Stimulated activated CD8-positive, alpha-beta memory T cell treated with anti-CD3 and anti-CD28 coated beads, Interleukin-7, amount 100 ng/mL, for 48 hours (primary cell): ENCODE measurements around the gene VPS35L.

Source experiments
- DNase-seq, 2 donors: peaks; one replicate each; pipeline ENCODE4 v3.0.0-alpha.2; 2020; ENCODE audit warnings: low read depth in 1 of 2; ENCODE audit errors: extremely low read depth in 1 of 2

The VPS35L gene

DNA sequence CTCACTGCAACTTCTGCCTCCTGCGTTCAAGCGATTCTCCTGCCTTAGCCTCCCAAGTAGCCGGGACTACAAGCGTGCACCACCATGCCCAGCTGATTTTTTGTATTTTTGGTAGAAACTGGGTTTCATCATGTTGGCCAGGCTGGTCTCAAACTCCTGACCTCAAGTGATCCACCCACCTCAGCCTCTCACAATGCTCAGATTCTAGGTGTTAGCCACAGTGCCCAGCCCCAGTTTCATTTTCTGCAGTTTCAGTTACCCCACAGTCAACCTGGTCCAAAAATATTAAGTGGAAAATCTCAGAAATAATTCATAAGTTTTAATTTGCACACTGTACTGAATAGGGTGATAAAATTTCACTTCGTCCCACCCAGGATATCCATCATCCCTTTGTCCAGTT lies 133.8 kb downstream of the VPS35L start:
- no peak for DNase-seq

DNA sequence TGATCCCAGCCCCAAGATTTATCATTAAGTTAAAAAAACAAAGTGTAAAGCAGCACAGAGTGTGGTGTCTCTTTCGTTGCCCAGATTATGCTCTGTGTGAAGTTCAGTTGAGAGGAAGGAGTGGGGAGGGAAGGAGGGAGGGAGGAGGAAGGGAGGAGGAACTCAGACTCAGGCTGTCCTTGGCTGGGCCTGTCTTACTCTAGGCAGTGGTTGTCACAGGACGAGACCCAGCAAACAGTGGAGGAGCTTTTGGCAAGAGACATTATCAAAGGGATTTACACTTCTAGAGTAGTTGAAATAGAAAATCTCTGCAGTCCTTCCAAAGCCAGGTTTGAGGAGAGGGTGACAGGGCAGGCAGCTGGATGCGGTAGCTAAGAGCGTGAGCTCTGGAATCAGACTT lies 134.7 kb downstream of the VPS35L start:
- DNase-seq, result no peak

DNA sequence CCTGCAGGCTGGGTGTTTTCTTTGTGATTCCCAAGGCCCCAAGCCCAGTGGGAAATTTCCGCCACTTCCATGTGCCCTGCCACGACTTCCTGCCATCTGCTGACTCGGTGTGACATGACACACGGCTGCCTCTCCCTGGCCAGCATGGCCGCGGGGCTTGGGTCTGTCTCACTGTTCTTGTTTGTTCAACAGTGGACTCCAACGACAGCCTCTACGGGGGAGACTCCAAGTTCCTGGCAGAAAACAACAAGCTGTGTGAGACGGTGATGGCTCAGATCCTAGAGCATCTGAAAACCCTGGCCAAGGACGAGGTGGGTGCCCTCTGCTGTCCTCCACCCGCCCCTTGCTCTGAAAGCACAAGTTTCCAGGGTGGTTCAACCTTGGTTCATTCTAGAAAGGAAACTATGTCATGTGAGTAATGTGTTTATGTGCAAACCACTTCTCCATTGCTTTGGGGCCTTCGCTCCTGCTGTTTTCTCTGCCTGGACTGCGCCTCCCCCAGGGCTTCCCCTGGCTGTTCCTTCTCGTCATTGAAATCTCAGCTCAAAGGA lies 135.7 kb downstream of the VPS35L start:
- DNase-seq, result no peak

DNA sequence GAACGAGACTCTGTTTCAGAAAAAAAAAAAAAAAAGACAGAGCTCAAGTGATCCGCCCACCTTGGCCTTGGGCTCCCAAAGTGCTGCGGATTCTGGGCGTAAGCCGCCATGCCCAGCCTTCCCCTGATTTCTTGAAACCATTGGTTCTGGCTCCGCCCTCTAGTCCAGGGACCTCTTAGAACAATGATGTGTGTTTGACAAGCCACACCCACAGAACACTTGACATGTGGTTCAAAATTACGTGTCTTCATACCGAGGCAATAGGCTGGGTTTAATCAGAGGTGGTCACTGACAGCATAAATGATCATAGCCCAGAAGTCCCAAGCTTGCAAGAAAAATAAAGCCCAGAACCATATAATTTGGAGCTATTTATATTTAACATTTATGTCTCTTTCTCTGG lies 139.5 kb downstream of the VPS35L start:
- no peak for DNase-seq

DNA sequence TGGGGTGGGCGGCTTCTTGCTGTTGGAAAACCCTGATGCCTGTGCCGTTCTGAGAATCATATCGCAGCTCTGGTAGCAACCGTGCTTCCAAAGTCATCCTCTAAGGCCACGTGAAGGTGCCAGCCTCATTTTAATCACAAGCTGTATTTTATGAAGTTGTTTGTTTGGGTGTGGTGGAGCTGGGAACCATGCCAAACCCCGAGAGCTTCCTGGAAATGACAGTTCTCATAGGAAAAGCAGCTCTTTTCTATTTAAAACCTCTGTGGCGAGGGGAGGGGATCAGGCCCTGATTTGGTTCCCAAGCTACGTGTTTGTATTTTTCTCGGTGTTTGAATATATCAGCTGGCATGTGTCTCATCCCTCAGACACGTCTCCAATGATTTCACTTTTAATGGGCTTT lies 140.8 kb downstream of the VPS35L start:
- DNase-seq, result no peak

DNA sequence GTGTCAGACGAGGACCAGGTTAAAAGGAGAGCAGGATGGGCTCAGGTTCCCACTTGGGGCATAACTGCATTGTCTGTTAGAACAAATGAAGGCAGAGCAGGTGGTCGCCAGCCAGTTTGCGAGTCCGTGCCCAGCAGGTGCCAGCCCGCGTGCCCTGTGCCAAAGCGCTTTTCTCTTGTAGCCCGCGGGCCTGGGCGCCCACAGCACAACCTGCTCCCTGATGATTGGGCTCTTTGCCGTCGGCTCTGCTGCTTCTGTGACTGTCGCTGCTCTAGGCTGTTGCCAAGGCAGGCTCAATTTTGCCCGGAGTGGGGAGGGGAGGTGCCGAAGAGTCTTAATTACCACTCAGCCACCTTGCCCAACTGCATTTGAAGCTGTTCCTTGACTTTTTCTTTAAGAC lies 141.5 kb downstream of the VPS35L start:
- no peak for DNase-seq

DNA sequence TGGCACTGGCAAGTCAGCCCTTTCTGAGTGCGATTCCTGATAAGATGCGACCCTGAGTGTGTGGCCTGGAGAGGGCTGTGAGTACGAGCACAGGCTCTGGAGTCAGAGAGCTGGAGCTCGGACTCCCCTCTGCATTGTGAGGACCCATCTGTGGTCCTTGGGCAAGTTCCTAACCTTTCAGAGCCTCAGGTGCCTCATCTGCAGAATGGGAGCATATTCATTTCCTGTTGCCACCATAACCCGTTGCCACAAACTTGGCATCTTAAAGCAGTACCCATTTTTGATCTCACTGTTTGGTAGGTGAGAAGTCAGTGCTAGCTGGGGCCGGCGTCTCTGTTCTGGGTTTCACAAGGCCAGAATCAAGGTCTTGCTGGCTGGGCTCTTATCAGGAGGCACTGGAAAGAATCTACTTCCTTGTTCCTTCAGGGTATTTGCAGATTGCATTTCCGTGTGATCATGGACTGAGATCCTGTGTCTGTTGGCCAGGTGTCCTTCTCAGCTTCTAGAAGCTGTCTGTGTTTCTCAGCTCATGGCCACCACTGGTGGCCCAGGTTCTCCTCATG lies 142.3 kb downstream of the VPS35L start:
- DNase-seq, result no peak

DNA sequence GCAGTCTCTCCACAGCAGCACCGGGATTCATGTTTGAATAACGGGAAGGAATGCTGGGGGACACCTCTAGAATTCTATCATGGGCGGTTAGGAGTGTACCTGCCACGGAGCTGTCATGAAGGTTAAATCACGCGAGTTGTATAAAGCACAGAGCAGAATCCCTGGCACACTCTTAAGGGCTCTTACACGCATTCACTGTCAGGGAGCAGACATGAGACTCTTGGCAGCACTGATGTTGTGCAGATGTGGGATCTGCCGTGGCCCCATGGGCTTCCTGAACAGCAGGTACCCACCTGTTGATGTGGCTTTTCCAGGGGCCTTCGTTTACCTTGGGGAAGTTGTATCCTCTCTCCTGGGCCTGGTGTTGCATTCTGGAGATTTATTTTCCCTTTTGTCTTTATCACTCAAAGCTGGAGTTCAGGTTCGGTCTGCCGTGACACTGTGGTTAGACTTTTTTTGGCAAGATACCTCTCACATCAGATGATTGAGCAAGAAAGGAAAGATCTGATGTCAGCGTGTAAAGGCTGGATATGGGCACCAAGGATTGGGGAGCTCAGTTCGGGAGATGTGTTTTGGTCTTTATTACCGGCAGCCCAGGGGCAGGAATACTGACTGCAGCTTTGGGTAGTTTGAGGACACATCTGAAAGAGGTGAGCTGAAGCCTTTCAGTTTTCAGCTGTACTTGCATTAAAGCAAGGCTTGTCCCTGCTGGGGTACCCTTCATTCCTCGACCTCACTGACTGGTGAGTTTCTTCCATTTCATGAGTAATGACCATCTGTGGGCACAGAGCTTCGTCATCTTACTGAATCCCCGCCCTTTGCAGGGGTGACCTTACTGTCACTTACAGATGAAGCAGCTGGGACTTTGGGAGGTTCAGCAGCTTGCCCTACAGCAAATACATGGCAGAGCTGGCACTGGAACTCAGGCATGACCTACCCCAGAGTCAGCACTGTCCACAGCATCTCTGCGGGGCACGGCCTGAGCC lies 143.3 kb downstream of the VPS35L start:
- DNase-seq, result no peak

DNA sequence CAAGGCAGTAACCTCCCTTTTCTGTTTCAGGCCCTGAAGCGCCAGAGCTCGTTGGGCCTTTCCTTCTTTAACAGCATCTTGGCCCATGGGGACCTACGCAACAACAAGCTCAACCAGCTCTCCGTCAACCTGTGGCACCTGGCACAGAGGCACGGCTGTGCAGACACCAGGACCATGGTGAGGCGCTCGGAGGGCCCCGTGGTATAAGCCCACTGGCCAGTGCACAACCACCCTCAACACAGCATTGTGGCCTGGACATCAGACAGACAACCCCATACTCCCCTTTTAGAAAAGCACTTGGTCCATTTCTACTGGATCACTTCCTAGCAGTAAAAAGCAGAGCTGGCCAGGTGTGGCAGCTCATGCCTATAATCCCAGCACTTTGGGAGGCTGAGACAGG lies 144.0 kb downstream of the VPS35L start:
- DNase-seq, result no peak

DNA sequence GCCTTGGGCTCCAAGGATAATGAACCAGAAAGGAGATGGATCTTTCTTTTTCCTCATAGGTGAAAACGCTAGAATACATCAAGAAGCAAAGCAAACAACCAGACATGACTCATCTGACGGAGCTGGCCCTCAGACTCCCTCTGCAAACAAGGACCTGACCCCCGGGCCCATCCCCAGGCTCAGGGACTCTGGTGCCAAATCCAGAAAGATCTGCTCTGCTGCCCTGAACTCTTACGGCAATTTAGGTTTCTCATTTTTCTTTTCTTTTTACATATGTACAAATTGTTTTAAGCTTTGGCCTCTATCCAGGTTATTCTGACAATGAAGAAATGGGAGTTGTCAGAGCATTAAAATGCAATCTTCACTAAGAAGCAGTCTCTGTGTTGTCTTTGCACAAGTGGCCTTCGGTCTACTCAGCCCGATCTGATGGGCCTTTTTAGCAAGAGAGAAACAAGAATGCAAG lies 144.8 kb downstream of the VPS35L start:
- no peak for DNase-seq

DNA sequence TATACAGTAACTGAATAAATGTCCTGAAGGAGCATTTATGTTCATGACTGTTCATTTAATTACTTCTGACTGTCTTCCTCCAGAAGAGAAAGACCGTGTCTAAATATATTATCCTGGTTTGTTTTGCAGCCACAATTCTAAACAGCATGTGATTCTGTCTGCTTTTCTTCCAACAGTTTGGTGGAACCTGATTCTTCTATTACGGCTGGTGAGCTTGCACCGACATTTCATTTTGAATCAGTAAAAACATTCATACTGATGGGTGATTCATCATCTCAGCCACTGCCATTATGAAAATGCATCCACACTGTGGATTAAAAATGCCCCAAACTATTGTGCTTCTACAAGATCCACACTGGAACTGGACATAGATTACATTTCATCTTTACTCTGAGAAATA lies 145.6 kb downstream of the VPS35L start:
- DNase-seq, result no peak

DNA sequence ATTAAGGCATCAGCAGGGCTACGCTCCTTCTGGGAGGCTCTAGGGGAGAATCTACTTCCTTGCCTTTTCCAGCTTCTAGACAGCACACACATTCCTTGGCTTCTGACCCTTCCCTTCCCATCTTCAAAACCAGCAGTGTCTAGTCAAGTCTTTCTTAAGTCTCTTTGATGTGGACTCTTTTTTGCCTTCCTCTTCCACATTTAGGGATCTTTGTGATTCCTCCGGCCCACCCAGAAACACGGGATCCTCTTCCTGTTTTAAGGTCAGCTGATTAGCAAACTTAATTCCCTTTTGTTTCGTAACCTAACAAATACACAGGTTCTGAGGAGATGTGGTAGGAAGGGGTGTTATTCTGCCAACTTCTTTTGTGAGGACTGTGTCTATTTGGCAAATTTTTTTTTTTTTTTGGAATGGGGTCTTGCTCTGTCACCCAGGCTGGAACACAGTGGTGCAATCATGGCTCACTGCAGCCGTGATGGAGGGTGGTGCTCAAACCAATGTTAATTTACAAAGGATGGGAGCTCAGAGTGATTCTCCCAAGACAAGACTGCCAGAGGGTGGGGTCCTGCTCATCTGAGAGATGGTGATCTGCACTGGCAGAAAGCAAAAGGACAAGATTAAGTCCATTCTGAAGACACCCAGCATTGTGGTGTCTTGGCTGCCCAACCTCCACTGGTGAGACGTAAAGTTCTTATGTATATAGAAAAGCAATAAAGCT lies 147.8 kb downstream of the VPS35L start:
- DNase-seq, result no peak

DNA sequence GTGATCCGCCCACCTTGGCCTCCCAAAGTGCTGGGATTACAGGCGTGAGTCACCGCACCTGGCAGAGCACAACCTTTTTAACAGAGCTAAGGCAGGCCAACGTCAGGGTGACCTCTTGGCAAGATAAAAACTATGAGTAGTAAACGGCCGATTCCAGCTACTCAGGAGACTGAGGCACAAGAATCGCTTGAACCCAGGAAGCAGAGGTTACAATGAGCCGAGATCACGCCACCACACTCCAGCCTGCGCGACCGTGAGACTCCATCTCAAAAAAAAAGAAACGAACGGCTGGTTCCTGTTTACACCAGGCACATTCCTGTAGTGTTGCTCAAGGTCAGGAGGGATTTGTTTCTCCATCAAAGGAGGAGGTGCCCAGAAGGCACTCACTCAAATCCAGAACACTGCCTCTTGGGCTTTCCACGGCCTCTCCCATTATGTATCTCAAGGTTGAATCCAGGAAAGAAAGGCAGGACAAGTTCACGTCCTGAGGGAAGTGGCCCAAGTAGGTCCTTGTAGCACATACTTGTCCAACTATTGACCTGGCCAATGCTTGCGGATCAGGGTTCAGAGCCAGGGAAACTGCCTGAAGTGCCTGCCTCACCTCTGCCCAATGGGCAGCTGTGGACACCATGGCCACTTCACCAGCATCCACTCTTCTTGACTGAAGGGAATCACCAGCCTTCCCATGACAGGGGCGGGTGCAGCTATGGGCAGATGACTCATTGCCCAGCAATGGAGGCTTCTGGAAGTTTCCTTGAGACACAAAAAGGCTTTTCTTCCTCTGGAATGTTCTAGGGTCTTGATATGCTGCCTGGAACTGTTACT lies 149.0 kb downstream of the VPS35L start:
- no peak for DNase-seq

DNA sequence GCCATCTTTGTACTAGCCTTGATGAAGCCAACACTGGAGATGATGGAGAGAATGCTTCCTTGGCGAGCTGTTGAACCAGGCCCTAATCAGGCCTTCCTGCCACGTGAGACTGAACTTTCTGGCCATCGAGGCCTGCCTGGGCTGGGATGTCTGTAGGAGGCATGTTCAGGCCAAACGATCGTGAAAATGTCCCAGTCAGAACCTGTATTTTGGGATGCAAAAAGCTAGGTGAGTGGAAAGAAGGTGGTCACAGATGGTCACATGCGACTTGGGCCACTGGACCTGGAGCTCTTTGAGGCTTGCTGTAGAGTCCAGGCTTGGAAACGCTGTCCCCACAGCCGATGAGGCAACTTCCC lies 149.6 kb downstream of the VPS35L start:
- no peak for DNase-seq

DNA sequence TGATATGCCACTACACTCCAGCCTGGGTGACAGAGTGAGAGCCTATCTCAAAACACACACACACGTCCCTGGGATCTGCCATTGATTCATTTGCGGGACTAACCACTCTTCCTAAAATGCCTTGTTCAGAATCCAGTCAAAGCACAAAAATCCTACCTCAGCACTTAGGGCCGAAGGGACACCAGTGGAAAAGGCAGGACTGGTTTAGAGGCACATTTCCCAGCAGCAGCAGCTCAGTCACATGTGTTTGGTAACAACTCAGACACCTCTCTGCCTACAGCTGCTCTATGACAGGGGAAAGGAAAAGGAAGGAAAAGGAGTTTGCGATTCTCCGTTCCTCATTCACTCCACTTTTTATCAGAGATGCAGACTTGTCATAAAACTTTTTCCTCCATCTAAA lies 150.3 kb downstream of the VPS35L start:
- no peak for DNase-seq

DNA sequence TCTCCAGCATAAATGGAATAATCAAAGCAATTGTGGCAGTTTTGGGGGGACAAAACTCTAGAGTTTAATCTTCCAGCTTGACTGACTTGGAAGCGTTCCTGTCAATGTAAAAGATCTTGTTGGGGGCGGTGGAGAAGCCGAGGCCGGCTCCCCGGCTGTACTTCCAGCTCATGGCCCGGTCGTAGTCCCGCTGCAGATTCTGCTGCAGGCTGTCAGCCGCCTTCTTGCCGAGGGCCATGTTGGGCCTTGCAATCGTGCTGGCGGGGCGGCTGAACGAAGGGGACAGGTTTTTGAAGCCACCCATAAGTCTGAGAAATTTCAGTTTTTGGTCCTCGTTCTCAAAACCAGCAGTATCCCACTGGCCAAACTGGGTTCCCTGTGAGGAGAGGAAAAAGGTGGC lies 151.3 kb downstream of the VPS35L start:
- DNase-seq, result no peak

DNA sequence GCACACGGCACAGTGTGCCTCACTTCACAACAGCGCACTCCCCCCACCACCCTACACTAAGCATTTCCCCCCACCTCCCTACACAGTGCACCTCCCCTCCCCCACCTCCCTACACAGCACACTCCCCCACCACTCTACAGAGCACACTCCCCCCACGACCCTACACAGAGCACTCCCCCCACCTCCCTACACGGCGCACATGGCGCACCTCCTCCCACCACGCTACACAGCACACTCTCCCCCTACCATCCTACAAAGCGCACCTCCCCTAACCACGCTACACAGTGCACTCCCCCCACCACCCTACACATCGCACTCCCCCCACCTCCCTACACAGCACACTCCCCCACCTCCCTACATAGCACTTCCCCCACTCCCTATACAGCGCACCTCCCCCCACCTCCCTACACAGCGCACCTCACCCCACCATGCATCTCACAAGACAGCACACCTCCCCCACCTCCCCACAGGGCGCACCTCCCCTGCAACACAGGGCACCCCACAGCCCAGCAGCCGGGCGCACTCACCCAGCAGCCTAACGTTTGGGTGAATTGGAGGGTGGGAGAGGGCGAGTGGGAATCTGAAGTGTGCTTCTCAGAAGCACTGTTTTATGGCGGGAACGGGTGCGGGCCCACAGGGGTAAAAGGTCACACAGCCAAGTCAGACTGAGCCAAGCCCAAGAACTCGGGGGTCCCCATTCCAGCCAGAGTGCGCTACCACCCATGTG lies 152.2 kb downstream of the VPS35L start:
- DNase-seq, result no peak

DNA sequence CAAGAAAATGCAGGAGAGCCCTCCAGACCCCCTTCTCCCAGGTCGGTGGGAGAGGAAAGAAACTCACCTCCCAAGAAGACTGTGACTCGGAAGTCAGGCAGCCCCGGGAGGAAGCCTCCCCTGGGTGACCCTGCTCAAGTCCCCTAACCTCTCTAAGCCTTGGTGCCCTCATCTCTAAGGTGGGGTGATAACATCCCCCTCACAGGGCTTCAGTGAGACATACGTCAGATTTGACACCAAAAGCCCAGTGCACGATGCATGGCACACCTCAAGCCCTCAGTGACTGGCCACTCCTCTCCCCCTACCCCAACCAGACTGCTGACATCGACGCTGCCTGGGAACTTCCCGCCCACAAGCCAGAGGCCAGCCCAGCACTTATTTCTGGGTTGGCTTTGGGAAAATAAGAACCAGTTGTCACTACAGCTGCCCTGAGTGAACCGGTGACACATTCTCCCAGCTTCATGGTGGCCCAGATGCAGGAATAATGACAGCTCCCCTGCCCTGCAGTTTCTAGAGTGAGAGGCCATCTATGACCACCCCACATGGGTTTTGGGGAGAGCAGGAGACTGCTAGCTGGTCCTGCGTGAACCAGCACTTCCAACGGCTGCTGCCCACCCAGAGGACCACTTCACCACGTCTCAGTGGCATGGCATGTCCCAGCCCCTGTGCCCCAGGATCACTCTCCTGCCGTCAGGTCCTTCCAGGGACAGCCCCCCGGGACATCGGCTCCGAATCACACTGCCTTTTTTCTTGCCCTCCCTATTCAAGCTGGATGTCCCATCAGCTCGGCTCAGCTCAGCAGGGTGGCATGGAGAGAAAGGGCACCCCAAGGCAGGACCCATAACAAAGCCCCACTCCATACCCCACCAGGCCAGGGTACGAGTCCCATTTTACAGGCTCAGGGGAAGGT lies 153.0 kb downstream of the VPS35L start:
- DNase-seq, result no peak
